Measurements from ENCODE around the gene FIG4.

The FIG4 gene

GRCh38 chr6:109772883-109773431 is 81.9 kb downstream of the FIG4 start:
- peak in 1 of 2 experiments; percentile 41 for DNase-seq (ENCODE audit: low read depth in 1 of 2, low spot score in 1 of 2)
- no peak for TF ChIP-seq JUND (IDR thresholded peaks at IDR 0.05; ENCODE audit: low read depth)
- in situ Hi-C loops (cut with HindIII; ENCODE audit: low pct_unique_long_range_greater_than_20kb, low sequenced_read_pairs) = no loop called here

GRCh38 chr6:109781001-109781400 is 89.9 kb downstream of the FIG4 start:
- no peak for TF ChIP-seq JUND (IDR thresholded peaks at IDR 0.05; ENCODE audit: low read depth)
- no peak for DNase-seq (ENCODE audit: low read depth in 1 of 2, low spot score in 1 of 2)
- in situ Hi-C loops (cut with HindIII; ENCODE audit: low pct_unique_long_range_greater_than_20kb, low sequenced_read_pairs) = no loop called here

GRCh38 chr6:109782491-109782999 is 91.4 kb downstream of the FIG4 start:
- TF ChIP-seq JUND (IDR thresholded peaks at IDR 0.05; ENCODE audit: low read depth) = no peak
- no peak for DNase-seq (ENCODE audit: low read depth in 1 of 2, low spot score in 1 of 2)
- in situ Hi-C loops (cut with HindIII; ENCODE audit: low pct_unique_long_range_greater_than_20kb, low sequenced_read_pairs) = no loop called here

GRCh38 chr6:109783250-109783986 is 92.3 kb downstream of the FIG4 start:
- DNase-seq (ENCODE audit: low read depth in 1 of 2, low spot score in 1 of 2) = no peak
- in situ Hi-C loops (cut with HindIII; ENCODE audit: low pct_unique_long_range_greater_than_20kb, low sequenced_read_pairs) = no loop called here
- no peak for TF ChIP-seq JUND (IDR thresholded peaks at IDR 0.05; ENCODE audit: low read depth)

- TF ChIP-seq JUND (IDR thresholded peaks at IDR 0.05; ENCODE audit: low read depth) = no peak
- in situ Hi-C loops (cut with HindIII; ENCODE audit: low pct_unique_long_range_greater_than_20kb, low sequenced_read_pairs) = no loop called here
- DNase-seq (ENCODE audit: low read depth in 1 of 2, low spot score in 1 of 2) = no peak
These were observed 96.2 kb downstream of the FIG4 start for GRCh38 chr6:109787312-109787711.

GRCh38 chr6:109788687-109789086 is 97.6 kb downstream of the FIG4 start:
- no peak for TF ChIP-seq JUND (IDR thresholded peaks at IDR 0.05; ENCODE audit: low read depth)
- DNase-seq (ENCODE audit: low read depth in 1 of 2, low spot score in 1 of 2) = no peak
- in situ Hi-C loops (cut with HindIII; ENCODE audit: low pct_unique_long_range_greater_than_20kb, low sequenced_read_pairs) = no loop called here

- in situ Hi-C loops (cut with HindIII; ENCODE audit: low pct_unique_long_range_greater_than_20kb, low sequenced_read_pairs) = no loop called here
- no peak for DNase-seq (ENCODE audit: low read depth in 1 of 2, low spot score in 1 of 2)
- TF ChIP-seq JUND (IDR thresholded peaks at IDR 0.05; ENCODE audit: low read depth) = no peak
These were observed 99.0 kb downstream of the FIG4 start for GRCh38 chr6:109790131-109790530.

- TF ChIP-seq JUND (IDR thresholded peaks at IDR 0.05; ENCODE audit: low read depth) = no peak
- no peak for DNase-seq (ENCODE audit: low read depth in 1 of 2, low spot score in 1 of 2)
- in situ Hi-C loops (cut with HindIII; ENCODE audit: low pct_unique_long_range_greater_than_20kb, low sequenced_read_pairs) = no loop called here
These were observed 100.2 kb downstream of the FIG4 start for GRCh38 chr6:109791301-109791700.

- in situ Hi-C loops (cut with HindIII; ENCODE audit: low pct_unique_long_range_greater_than_20kb, low sequenced_read_pairs) = no loop called here
- no peak for TF ChIP-seq JUND (IDR thresholded peaks at IDR 0.05; ENCODE audit: low read depth)
- DNase-seq (ENCODE audit: low read depth in 1 of 2, low spot score in 1 of 2) = no peak
These were observed 101.9 kb downstream of the FIG4 start for GRCh38 chr6:109793021-109793420.

- TF ChIP-seq JUND (IDR thresholded peaks at IDR 0.05; ENCODE audit: low read depth) = no peak
- in situ Hi-C loops (cut with HindIII; ENCODE audit: low pct_unique_long_range_greater_than_20kb, low sequenced_read_pairs) = no loop called here
- no peak for DNase-seq (ENCODE audit: low read depth in 1 of 2, low spot score in 1 of 2)
These were observed 102.7 kb downstream of the FIG4 start for GRCh38 chr6:109793792-109794191.

GRCh38 chr6:109794201-109794923 is 103.3 kb downstream of the FIG4 start:
- no peak for DNase-seq (ENCODE audit: low read depth in 1 of 2, low spot score in 1 of 2)
- in situ Hi-C loops (cut with HindIII; ENCODE audit: low pct_unique_long_range_greater_than_20kb, low sequenced_read_pairs) = no loop called here
- no peak for TF ChIP-seq JUND (IDR thresholded peaks at IDR 0.05; ENCODE audit: low read depth)

- TF ChIP-seq JUND (IDR thresholded peaks at IDR 0.05; ENCODE audit: low read depth) = no peak
- in situ Hi-C loops (cut with HindIII; ENCODE audit: low pct_unique_long_range_greater_than_20kb, low sequenced_read_pairs) = no loop called here
- no peak for DNase-seq (ENCODE audit: low read depth in 1 of 2, low spot score in 1 of 2)
These were observed 105.0 kb downstream of the FIG4 start for GRCh38 chr6:109795994-109796555.

GRCh38 chr6:109799129-109799528 is 108.0 kb downstream of the FIG4 start:
- in situ Hi-C loops (cut with HindIII; ENCODE audit: low pct_unique_long_range_greater_than_20kb, low sequenced_read_pairs) = no loop called here
- no peak for DNase-seq (ENCODE audit: low read depth in 1 of 2, low spot score in 1 of 2)
- TF ChIP-seq JUND (IDR thresholded peaks at IDR 0.05; ENCODE audit: low read depth) = no peak

All from T47D (cell line).